H9 (cell line): ENCODE measurements around the gene FAM174A. TPM values are rescaled to one million over a fixed set of nuclear protein-coding genes. Genes with fewer than 3 reads are reported as not detected.

ENCODE experiments used
- DNase-seq: peaks from one replicate; pipeline ENCODE4 v3.0.0-alpha.2; 2017
- H2AFZ ChIP-seq: one replicate; pipeline ENCODE4 v1.6.1; 2013; ENCODE audit warnings: mild to moderate bottlenecking, low read length, control low read depth, moderate library complexity
- H2AK5ac ChIP-seq: 2 replicates; pipeline ENCODE4 v1.6.1; 2013; ENCODE audit warnings: low read length, control low read depth, mixed read lengths; ENCODE audit not compliant: insufficient read length
- H2BK120ac ChIP-seq: one replicate; pipeline ENCODE4 v1.6.1; 2013; ENCODE audit warnings: low read depth, mild to moderate bottlenecking, low read length, control low read depth, inconsistent platforms; ENCODE audit not compliant: poor library complexity, severe bottlenecking
- H2BK12ac ChIP-seq: 2 replicates; pipeline ENCODE4 v1.6.1; 2013; ENCODE audit warnings: low read length, control low read depth, mixed read lengths, low read depth; ENCODE audit not compliant: insufficient read length
- H2BK15ac ChIP-seq: 2 replicates; pipeline ENCODE4 v1.6.1; 2013; ENCODE audit warnings: low read depth, low read length, control low read depth
- H2BK20ac ChIP-seq: one replicate; pipeline ENCODE4 v1.6.1; 2013; ENCODE audit warnings: low read depth, mild to moderate bottlenecking, low read length, control low read depth, inconsistent platforms; ENCODE audit not compliant: poor library complexity, severe bottlenecking
- H2BK5ac ChIP-seq: 2 replicates; pipeline ENCODE4 v1.6.1; 2013; ENCODE audit warnings: low read length, control low read depth, mixed read lengths; ENCODE audit not compliant: insufficient read length
- H3K14ac ChIP-seq: 2 replicates; pipeline ENCODE4 v1.6.1; 2013; ENCODE audit warnings: low read length, control low read depth; ENCODE audit not compliant: insufficient read depth
- H3K18ac ChIP-seq: 2 replicates; pipeline ENCODE4 v1.6.1; 2013; ENCODE audit warnings: low read depth, mild to moderate bottlenecking, mixed read lengths, low read length, control low read depth; ENCODE audit not compliant: insufficient read length
- H3K23ac ChIP-seq: 2 replicates; pipeline ENCODE4 v1.6.1; 2013; ENCODE audit warnings: low read length, control low read depth, mixed read lengths, low read depth; ENCODE audit not compliant: insufficient read length
- H3K23me2 ChIP-seq: 2 replicates; pipeline ENCODE4 v1.6.1; 2013; ENCODE audit warnings: low read depth, mild to moderate bottlenecking, mixed read lengths, low read length, control low read depth; ENCODE audit not compliant: insufficient read length, poor library complexity, severe bottlenecking
- H3K27ac ChIP-seq: 2 replicates; pipeline ENCODE4 v1.5.1; 2013; ENCODE audit warnings: low read length, control low read depth, mixed read lengths, low read depth; ENCODE audit not compliant: insufficient read length
- H3K27me3 ChIP-seq: 2 replicates; pipeline ENCODE4 v1.6.1; 2013; ENCODE audit warnings: low read length, control low read depth, inconsistent platforms; ENCODE audit not compliant: insufficient read depth
- H3K4ac ChIP-seq: 2 replicates; pipeline ENCODE4 v1.6.1; 2013; ENCODE audit warnings: low read depth, mild to moderate bottlenecking, control low read depth, inconsistent platforms, low read length, moderate library complexity
- H3K4me1 ChIP-seq: 2 replicates; pipeline ENCODE4 v1.6.1; 2013; ENCODE audit warnings: low read length, control low read depth, inconsistent platforms; ENCODE audit not compliant: insufficient read depth
- H3K4me2 ChIP-seq: 2 replicates; pipeline ENCODE4 v1.6.1; 2013; ENCODE audit warnings: low read length, control low read depth, mixed read lengths; ENCODE audit not compliant: insufficient read length, insufficient read depth
- H3K56ac ChIP-seq: 2 replicates; pipeline ENCODE4 v1.6.1; 2013; ENCODE audit warnings: low read depth, mild to moderate bottlenecking, mixed read lengths, low read length, control low read depth; ENCODE audit not compliant: insufficient read length
- H3K79me1 ChIP-seq: 2 replicates; pipeline ENCODE4 v1.6.1; 2013; ENCODE audit warnings: low read depth, mild to moderate bottlenecking, moderate library complexity, low read length, control low read depth, inconsistent platforms; ENCODE audit not compliant: insufficient read depth, poor library complexity, severe bottlenecking
- H3K79me2 ChIP-seq: 2 replicates; pipeline ENCODE4 v1.6.1; 2013; ENCODE audit warnings: low read length, control low read depth, inconsistent platforms; ENCODE audit not compliant: insufficient read depth
- H3K9ac ChIP-seq: 2 replicates; pipeline ENCODE4 v1.6.1; 2013; ENCODE audit warnings: low read length, control low read depth, mixed read lengths; ENCODE audit not compliant: insufficient read length; ENCODE audit errors: extremely low read depth
- H3K9me3 ChIP-seq: one replicate; pipeline ENCODE4 v1.6.1; 2013; ENCODE audit warnings: low read depth, low read length, inconsistent platforms; ENCODE audit not compliant: control insufficient read depth
- H3T11ph ChIP-seq: one replicate; pipeline ENCODE4 v1.6.1; 2013; ENCODE audit warnings: mild to moderate bottlenecking, low read length, control low read depth, inconsistent platforms
- H4K20me1 ChIP-seq: one replicate; pipeline ENCODE4 v1.6.1; 2013; ENCODE audit not compliant: control insufficient read depth, insufficient read length, insufficient read depth
- H4K5ac ChIP-seq: 2 replicates; pipeline ENCODE4 v1.6.1; 2013; ENCODE audit warnings: low read depth, mild to moderate bottlenecking, mixed read lengths, low read length, control low read depth; ENCODE audit not compliant: insufficient read length
- H4K8ac ChIP-seq: replicated peaks from 2 replicates; pipeline ENCODE4 v1.6.1; 2013; ENCODE audit warnings: low read length, control low read depth, mixed read lengths, low read depth; ENCODE audit not compliant: insufficient read length
- H4K91ac ChIP-seq: 2 replicates; pipeline ENCODE4 v1.6.1; 2013; ENCODE audit warnings: low read depth, mild to moderate bottlenecking, moderate library complexity, mixed read lengths, low read length, control low read depth; ENCODE audit not compliant: insufficient read length
- H3K27ac Mint-ChIP-seq, 3 experiments: 2 replicates in 2 of 3; 3 replicates in 1 of 3; pipeline ENCODE4 v1.8.0; 2020 to 2021; ENCODE audit warnings: mixed read lengths in 3 of 3, mild to moderate bottlenecking in 1 of 3, moderate library complexity in 1 of 3
- H3K27me3 Mint-ChIP-seq: 2 replicates; pipeline ENCODE4 v1.8.0; 2021; ENCODE audit warnings: low read depth, mild to moderate bottlenecking, moderate library complexity, mixed read lengths
- H3K36me3 Mint-ChIP-seq, 3 experiments: 2 replicates in 2 of 3; 3 replicates in 1 of 3; pipeline ENCODE4 v1.8.0; 2020 to 2021; ENCODE audit warnings: low read depth in 3 of 3, mixed read lengths in 3 of 3; ENCODE audit not compliant: insufficient read depth in 1 of 3
- H3K4me1 Mint-ChIP-seq, 2 experiments: 2 replicates each; pipeline ENCODE4 v1.8.0; 2020; ENCODE audit warnings: mixed read lengths in 2 of 2
- H3K4me3 Mint-ChIP-seq, 2 experiments: 2 replicates in 1 of 2; 3 replicates in 1 of 2; pipeline ENCODE4 v1.8.0; 2020 to 2021; ENCODE audit warnings: mild to moderate bottlenecking in 2 of 2, mixed read lengths in 2 of 2, moderate library complexity in 1 of 2
- H3K9me3 Mint-ChIP-seq, 2 experiments: 2 replicates in 1 of 2; 3 replicates in 1 of 2; pipeline ENCODE4 v1.8.0; 2020; ENCODE audit warnings: mild to moderate bottlenecking in 2 of 2, mixed read lengths in 2 of 2, moderate library complexity in 1 of 2
- WGBS: extraction: QIAGEN DNeasy Blood & Tissue Kit; methylation state at CpG from one replicate; pipeline ENCODE4 v1.1.7; 2013; ENCODE audit warnings: missing lambda C conversion rate, low lambda C conversion rate, mixed read lengths; ENCODE audit not compliant: insufficient read length; ENCODE audit errors: extremely low coverage; 5-methylcytosine and 5-hydroxymethylcytosine counted together
- total RNA-seq: library from RNA; stranded (reverse); gene quantifications from 2 replicates; pipeline ENCODE4 v1.2.1, GENCODE V29; 2021
- TF ChIP-seq, protein P1 (sequence below): fragments of 200-600 bp; sonication (generic); conservative IDR thresholded peaks from 3 replicates; pipeline ENCODE4 v1.8.0; 2021; ENCODE audit warnings: antibody characterized with exemption, mild to moderate bottlenecking

Gene FAM174A
- total RNA-seq, 1 experiment from 2014 or later: 4.3 TPM

DNA sequence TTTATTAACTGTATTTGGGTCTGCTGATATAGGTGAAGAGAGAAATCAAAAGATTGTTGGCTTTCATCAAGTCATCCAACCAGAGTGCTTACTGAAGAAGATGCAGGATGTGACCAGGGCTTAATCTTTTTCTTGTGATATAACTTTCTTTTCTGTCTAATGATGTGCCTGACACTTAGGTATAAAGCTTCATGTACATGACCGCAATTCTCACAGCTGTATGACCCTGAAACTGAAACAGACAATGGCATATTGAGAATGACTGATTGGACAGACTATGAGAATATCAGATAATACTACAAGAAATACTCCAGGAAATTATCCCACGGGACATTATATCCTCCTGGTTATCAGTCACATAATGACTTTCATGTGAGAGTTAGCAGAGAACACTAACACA, 32.5 kb upstream of the FAM174A start:
- no peak overlapping the region for H2BK120ac ChIP-seq
- no peak overlapping the region for H2AFZ ChIP-seq
- no peaks in the 10 kb centered on the region for H3K27me3 ChIP-seq
- no peak overlapping the region for H4K91ac ChIP-seq
- no peaks in the 10 kb centered on the region for H3K23me2 ChIP-seq
- no peak overlapping the region for H2BK20ac ChIP-seq
- TF ChIP-seq, protein P1, sequence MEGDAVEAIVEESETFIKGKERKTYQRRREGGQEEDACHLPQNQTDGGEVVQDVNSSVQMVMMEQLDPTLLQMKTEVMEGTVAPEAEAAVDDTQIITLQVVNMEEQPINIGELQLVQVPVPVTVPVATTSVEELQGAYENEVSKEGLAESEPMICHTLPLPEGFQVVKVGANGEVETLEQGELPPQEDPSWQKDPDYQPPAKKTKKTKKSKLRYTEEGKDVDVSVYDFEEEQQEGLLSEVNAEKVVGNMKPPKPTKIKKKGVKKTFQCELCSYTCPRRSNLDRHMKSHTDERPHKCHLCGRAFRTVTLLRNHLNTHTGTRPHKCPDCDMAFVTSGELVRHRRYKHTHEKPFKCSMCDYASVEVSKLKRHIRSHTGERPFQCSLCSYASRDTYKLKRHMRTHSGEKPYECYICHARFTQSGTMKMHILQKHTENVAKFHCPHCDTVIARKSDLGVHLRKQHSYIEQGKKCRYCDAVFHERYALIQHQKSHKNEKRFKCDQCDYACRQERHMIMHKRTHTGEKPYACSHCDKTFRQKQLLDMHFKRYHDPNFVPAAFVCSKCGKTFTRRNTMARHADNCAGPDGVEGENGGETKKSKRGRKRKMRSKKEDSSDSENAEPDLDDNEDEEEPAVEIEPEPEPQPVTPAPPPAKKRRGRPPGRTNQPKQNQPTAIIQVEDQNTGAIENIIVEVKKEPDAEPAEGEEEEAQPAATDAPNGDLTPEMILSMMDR: no peak
- no peaks in the 10 kb centered on the region for H4K20me1 ChIP-seq
- H2BK5ac ChIP-seq: no peak overlapping the region
- H3K23ac ChIP-seq: no peak overlapping the region
- H2BK15ac ChIP-seq: no peak overlapping the region
- no peak overlapping the region for H2BK12ac ChIP-seq
- Mint-ChIP-seq H3K27me3 (no peaks in the 10 kb centered on the region), H3K27ac (no peak overlapping the region), H3K4me1 (no peaks in the 10 kb centered on the region), H3K4me3 (no peak overlapping the region), H3K36me3 (no peaks in the 10 kb centered on the region), H3K9me3 (peaks cover 0 to 2% of the 10 kb centered on the region in 2 experiments; a peak in 2 of 5 replicates)
- H3K14ac ChIP-seq: no peak overlapping the region
- H4K5ac ChIP-seq: no peak overlapping the region
- H3K56ac ChIP-seq: no peak overlapping the region
- H3K79me2 ChIP-seq: no peaks in the 10 kb centered on the region
- no peak overlapping the region for H2AK5ac ChIP-seq
- no peak overlapping the region for H3K27ac ChIP-seq
- H3K4me2 ChIP-seq: no peak overlapping the region
- no peak overlapping the region for H3T11ph ChIP-seq
- no peak overlapping the region for H3K18ac ChIP-seq
- no peak overlapping the region for H3K9ac ChIP-seq
- H3K4ac ChIP-seq: no peak overlapping the region
- H3K4me1 ChIP-seq: no peaks in the 10 kb centered on the region
- H4K8ac ChIP-seq: no peak overlapping the region
- WGBS: no CpG with 5 or more reads among the region's 2 CpGs
- DNase-seq: no peak
- H3K79me1 ChIP-seq: no peaks in the 10 kb centered on the region
- no peaks in the 10 kb centered on the region for H3K9me3 ChIP-seq
